ENCODE data around the gene SH3BP5. TPM values are rescaled to one million over a fixed set of nuclear protein-coding genes. Genes with fewer than 3 reads are reported as not detected.

Gene SH3BP5
- total and polyA plus RNA-seq, 12 donors, result 6.7 to 22.4 (median 9.8) TPM

DNA sequence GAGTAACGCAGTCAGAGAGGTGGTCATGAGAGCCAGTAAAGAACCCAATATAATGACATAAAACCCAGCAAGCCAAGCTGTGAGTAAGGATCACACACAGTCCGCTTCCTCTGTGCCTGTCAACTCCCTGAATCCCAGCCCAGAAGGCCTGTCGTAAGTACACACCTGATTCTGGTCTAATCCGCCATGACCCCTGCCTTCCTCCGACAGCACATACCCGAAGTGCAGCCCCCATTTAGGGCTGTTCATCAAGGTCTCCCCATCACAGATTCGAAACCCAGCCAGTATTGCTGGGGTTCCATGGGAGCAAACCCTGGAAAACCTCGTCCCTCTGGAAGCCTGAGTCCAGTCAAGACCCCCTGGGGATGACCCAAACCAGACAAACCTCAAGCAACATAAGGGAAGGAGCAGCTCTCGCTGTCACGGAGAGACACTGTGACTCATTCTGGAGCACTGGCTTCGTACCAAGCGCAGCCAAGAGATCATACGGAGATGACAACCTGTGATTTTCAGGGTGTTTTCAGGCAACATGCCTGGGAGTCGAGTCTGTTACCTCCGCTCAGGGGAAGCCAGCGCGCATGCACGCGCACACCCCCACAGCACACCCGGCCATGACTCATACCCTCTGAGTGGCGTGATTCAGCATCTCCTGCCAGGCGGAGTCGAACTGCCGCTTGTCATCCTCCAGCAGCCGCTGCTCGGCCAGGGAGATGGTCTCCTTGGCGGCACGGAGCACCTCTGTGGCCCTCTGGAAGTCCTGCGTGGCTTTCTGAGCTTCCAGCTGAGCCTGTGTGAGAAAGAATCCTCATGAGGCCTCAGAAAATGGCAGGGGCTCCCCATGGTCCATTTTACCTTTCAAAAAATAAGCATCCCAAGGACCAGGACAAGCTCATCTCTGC is 63.0 kb downstream of the SH3BP5 start:
- H3K4me3 ChIP-seq, result peak overlapping the region in 4 of 10 donors; percentile 0 to 13 (median 12)
- ATAC-seq (peak; percentile 76 to 92 (median 86)), DNase-seq (peak; percentile 83 to 84)
- peak overlapping the region in 9 of 10 donors; percentile 31 to 92 (median 57) for H3K27ac ChIP-seq
- H3K36me3 ChIP-seq, result peaks cover 0 to 34% (median 0%) of the 10 kb centered on the region in 9 donors
- no peaks in the 10 kb centered on the region for H3K27me3 ChIP-seq
- peaks cover 0 to 65% (median 31%) of the 10 kb centered on the region in 9 donors for H3K4me1 ChIP-seq
- intact Hi-C loops (cut with DNase I), result loop anchor here in 7 of 10 donors (2.0 to 10.0 kb wide), 8 partner anchors 61 to 288 kb away; partner anchors contain the start of gene SH3BP5 (in 6 of the 7)
- TF ChIP-seq CTCF (IDR thresholded peaks at IDR 0.05), result no peak
- 56 to 68% methylated on average over 29 of the region's 29 CpGs for WGBS, 2 donors
- no peaks in the 10 kb centered on the region for H3K9me3 ChIP-seq

DNA sequence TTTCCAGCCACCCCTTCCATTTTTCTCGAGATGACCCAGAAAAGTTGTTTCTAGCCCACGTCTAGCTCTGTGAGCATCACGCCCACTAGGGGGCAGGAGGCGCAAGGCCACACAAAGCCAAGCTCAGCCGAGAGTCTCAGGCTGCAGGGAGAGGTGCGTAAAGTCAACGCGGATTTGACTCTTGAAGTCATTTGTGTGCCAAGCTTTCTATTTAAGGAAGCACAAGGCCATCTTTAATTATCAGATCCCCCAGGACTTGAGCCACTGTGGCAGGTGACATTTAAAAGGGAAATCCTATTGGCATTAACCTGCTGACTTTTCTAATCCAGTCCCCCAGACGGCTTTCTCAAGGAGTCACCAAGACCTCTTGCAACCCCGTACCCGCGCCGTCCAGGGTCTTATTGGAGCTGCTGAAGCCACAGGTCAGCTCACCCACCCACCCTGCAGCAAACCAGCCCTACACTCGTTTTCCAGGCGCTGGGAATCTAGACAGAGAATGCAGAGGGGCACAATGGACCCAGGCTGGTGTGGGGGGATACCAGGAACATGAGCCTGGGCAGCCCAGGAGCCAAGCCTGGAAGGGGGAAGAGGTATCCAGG is 64.3 kb downstream of the SH3BP5 start:
- Histone ChIP-seq H3K4me1 (peaks cover 0 to 58% (median 39%) of the 10 kb centered on the region in 9 donors), H3K27ac (peak overlapping the region in 5 of 10 donors; percentile 4 to 92 (median 69)), H3K4me3 (no peak overlapping the region), H3K27me3 (no peaks in the 10 kb centered on the region), H3K36me3 (peaks cover 0 to 34% (median 0%) of the 10 kb centered on the region in 9 donors), H3K9me3 (no peaks in the 10 kb centered on the region)
- intact Hi-C loops (cut with DNase I), result loop anchor here in 9 of 10 donors (1.0 to 10.0 kb wide), 10 partner anchors 63 to 289 kb away; partner anchors contain the start of gene SH3BP5 (in 8 of the 9)
- WGBS, 2 donors, result 28 to 31% methylated on average over 15 of the region's 15 CpGs
- peak; percentile 84 to 85 for DNase-seq
- ATAC-seq, result peak; percentile 74 to 88 (median 83)
- TF ChIP-seq CTCF (IDR thresholded peaks at IDR 0.05), result peak; percentile 91 to 97 (median 96)

- no peak for TF ChIP-seq CTCF (IDR thresholded peaks at IDR 0.05)
- Histone ChIP-seq H3K27me3 (no peaks in the 10 kb centered on the region), H3K4me1 (peaks cover 0 to 58% (median 39%) of the 10 kb centered on the region in 9 donors), H3K9me3 (no peaks in the 10 kb centered on the region), H3K36me3 (peaks cover 0 to 35% (median 0%) of the 10 kb centered on the region in 9 donors), H3K27ac (no peak overlapping the region), H3K4me3 (no peak overlapping the region)
- intact Hi-C loops (cut with DNase I), result loop anchor here in 8 of 10 donors (2.0 to 10.0 kb wide), 7 partner anchors 65 to 290 kb away; partner anchors contain the start of gene SH3BP5 (in 4 of the 8)
- DNase-seq (no peak), ATAC-seq (no peak)
- 93 to 95% methylated on average over 3 of the region's 3 CpGs for WGBS, 2 donors
Measured at GRCh38 chr3:15267502-15267901, 64.9 kb downstream of the SH3BP5 start.
